Myocyte (in vitro differentiated cells): ENCODE data around the gene FASN. TPM values are rescaled to one million over a fixed set of nuclear protein-coding genes. Genes with fewer than 3 reads are reported as not detected.

Source experiments
- DNase-seq: peaks from one replicate; pipeline ENCODE4 v3.0.0-alpha.2; 2012; ENCODE audit warnings: low read depth
- total RNA-seq: library from RNA; depleted of rRNA; stranded (reverse); fragments of >200 nt; gene quantifications from 2 replicates; pipeline ENCODE4 v1.2.3, GENCODE V29; 2014

FASN gene
- total RNA-seq, 1 donor from 2014 or later = 97.9 TPM

DNA sequence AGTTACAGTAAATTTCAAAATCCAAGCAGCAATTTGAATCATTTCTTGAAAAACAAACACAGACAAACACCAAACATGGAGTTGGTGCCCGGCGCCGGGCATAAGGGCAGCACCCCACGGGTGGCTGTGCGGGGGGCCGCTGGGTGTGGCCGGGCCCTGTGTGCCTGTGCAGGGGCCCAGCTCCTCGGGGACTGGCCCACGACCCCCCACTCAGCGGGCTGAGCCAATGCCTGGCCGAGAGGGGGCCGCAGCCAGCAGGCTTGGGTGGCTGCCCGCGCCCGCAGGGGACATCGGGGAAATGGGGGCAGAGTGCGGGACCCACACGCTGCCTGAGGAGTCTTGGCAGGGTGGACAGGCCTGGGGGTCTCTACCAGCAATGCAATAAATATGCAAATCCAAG lies 19.6 kb downstream of the FASN start:
- DNase-seq = no peak

DNA sequence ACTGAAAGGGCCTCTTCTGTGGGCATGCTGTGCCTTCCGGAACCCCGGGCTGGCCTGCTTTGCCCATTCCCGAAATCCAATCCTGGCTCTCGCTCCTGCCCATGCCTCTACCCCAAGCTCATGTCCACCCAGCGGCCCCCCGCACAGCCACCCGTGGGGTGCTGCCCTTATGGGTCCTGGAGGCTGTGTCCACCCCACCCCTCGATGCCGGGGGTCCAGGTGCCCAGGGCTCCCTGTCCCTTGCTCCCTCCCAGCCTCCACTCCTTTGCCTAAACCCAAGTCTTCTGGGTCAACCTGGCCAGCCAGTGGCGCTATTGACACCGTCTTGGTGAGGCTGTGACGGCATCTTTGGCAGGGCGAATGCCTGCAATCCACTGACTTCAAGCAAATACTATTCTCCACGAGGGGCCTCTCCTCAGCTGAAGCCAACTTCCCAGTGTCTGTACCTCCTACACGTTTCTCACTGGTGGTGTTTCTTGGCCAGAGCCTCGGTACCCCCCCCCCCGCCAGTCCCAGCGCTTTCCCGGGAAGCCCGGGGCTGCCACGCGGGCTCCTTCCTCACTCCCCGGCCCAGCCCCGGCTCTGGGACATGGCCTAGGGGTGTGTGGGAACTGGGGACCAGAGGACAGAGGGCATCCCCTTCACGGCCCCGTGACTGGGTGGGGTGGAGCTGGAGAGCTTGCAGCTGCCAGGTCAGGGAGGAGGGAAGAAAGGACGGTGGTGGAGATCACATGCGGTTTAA lies 20.2 kb downstream of the FASN start:
- DNase-seq = no peak

DNA sequence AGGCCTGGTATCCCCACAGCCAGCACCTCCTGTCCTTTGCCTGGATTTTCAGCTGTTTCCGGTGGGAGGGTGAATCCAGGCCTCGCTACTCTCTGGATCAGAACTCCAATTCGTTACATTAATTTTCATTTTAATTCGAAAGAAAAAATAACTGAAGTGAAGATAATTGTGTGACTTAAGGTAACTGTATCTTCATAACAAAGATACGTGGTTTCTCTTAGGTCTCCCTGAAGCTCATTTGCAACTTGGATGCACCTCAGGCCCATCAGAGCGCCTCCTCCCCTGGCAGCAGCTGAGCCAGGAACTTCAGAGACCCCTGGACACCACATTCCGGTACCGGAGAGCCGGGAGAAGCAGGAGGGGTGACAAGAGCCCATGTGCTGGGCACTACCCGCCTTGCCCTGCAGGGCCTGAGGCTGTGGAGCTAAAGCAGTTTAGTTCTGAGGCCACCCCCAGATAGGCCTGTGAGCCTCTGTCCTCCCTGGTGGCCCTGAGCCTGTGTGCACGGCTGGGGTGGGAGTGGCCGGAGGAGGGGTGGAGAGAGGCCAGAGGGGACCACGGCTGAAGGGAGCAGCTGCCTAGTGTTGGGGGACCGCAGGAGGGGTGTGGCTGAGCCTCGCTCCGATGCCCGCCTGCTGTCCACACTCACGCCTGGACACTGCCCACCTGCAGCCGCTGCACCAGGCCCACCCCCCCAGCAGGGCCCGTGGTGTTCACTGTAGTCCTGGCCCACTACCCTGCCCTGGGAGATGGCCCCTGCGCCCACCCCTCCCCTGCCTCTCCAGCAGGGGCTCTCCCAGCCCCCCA lies 21.0 kb downstream of the FASN start:
- DNase-seq = peak; percentile 47

DNA sequence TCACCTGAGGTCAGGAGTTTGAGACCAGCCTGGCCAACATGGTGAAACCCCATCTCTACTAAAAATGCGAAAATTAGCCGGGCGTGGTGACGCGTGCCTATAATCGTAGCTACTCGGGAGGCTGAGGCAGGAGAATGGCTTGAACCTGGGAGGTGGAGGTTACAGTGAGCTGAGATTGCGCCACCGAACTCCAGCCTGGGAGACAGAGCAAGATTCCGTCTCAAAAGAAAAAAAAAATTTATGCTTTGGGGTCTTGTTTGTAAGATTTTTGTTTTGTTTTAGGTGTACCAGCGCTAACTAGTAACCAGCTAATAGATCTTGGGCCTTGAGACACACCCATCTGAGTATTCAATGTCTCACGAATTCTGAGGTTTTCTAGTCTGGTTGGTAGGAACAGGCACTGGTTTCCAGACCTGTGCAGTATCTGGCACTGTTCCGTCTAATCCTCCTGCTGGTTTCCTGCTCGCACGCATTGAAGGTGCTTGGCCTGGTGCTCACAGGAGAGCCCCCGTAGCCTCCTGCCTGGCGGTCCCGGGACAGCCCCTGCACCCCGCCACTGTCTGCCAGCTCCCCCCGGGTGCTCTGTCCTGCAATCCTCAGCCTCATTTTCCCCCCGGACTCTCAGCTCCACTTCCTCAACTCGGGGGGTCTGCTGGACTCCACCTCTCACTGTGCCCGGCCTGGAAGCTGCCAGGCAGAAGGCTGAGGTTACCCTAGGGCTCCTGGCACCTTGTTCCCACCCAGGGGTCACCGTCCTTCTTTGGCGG lies 21.8 kb downstream of the FASN start:
- DNase-seq = no peak

DNA sequence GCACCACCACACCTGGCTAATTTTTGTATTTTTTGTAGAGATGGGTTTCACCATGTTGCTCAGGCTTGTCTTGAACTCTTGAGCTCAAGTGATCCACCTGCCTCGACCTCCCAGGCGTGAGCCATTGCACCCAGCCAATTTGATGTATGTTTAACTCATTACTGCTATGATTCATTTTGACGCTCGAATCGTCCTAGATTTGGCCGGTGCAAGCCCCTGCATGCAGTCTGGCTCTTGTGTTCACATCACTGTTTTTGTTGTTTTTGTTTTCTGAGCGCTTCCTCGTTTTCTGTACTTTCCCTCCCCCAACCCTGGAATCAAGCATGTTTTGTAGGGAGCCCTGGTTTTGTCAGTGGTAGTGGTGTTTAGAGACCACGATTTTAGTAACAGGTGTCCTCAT lies 24.6 kb downstream of the FASN start:
- DNase-seq = no peak

GRCh38 chr17:82072827-82073226 lies 25.2 kb downstream of the FASN start:
- DNase-seq = no peak

GRCh38 chr17:82070611-82071010 lies 27.4 kb downstream of the FASN start:
- no peak for DNase-seq

- DNase-seq = peak; percentile 61
Measured at GRCh38 chr17:82065638-82066303, 32.3 kb downstream of the FASN start, which contains the start of gene DUS1L. TSS of gene DUS1L (minus strand) at chr17:82065804. CDS start at chr17:82065059, 745 bp downstream.

DNA sequence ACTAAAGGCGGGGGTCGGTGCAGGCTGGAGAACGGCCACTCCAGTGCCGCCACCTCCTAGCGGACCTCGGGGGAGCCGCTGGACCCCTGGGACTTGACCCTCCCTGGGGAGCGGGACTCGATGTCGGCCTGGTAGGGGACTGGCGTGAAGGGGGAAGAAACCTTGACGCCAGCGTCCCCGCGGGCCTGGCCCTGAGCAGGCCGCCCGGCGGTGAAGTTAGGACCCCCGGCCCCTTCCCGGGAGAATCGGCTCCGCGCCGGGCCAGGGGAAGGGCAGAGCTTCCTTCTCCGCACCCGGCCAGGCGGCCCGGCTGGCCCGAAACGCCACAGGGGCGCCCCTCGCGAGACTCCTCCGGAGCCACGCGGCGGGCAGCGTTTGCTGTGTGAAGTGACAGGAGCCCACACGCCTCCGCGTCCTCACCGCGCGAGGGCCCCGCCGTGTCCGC lies 32.8 kb downstream of the FASN start:
- DNase-seq = peak; percentile 29

DNA sequence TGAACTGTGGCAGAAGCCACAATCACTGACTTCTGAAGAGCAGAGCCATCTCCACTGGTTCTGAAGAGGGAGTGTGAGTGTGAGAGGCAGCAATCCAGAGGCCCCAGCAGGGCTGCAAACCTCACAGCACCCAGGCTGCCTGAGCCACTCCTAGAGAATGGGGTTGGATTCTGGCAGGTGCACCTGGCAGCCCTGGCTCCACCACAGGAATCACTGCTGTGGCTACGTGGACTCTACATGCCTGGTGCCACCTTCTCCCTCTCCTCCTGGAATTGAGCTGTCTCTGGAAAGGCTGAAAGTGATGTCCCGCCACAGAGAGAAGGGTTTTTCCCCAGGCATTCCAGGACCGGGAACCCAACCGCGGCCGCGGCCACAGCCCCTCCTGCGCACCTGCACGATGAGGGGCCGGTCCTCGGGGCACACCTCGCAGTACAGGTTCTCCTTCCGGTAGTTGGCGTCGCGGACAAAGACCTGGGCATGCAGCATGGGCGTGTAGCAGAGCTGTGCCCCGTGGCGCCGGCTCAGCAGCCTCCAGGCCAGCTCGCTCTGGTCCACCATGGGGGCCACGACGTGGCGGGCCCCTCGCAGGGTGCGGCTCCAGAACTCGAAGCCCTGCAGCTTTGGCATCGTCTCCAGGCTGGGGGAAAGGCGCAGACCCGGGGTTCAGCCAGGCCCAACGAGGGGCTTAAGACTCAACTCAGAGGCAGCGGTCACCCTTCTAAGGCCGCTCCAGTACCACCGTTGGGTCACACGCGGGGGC lies 33.4 kb downstream of the FASN start:
- DNase-seq = no peak

GRCh38 chr17:82063424-82064415 lies 34.3 kb downstream of the FASN start:
- DNase-seq = no peak

- DNase-seq = no peak
Measured at GRCh38 chr17:82062984-82063368, 35.1 kb downstream of the FASN start.

- DNase-seq = no peak
Measured at GRCh38 chr17:82062076-82062983, 35.7 kb downstream of the FASN start.

DNA sequence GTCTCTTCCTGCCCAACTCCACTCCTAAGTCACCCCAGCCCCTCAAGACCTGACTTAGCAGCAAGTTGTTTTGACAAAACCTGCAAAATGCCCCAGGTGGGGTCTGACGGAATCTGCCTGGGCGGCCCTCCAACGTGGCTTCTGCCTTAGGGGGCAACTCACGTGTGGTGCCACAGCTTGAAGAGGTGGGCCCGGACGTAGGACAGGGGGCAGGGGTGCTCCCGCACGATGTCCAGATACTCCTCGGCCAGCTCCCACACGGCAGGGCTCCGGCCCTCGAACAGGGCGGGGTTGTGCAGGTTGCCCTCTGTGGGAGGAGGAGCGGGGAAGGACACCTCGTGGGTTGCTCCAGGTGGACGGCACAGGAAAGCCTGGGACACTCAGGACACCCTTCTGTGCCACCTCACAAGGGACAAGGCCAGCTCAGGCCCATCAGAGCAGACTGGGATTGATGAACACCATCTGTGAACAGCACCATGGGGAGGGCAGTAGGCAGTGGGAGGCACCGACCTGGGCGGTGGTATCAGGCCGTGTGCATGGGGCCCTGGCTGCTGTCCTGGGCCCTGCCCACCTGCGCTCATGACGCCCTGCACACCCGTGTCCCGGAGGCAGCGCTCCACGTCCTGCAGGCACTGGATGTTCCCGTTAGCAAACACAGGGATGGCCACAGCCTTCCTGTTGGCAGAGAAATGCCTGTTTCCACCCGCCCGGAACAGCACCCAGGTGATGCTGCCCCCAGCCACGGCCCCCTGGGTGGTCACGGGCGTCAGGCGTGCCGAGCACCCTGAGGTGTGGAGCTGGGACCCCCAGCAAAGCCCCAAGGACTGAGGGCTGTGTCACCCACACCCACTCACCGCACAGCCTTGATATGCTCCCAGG lies 36.8 kb downstream of the FASN start:
- DNase-seq = no peak

- DNase-seq = no peak
Measured at GRCh38 chr17:82060614-82061013, 37.4 kb downstream of the FASN start.

DNA sequence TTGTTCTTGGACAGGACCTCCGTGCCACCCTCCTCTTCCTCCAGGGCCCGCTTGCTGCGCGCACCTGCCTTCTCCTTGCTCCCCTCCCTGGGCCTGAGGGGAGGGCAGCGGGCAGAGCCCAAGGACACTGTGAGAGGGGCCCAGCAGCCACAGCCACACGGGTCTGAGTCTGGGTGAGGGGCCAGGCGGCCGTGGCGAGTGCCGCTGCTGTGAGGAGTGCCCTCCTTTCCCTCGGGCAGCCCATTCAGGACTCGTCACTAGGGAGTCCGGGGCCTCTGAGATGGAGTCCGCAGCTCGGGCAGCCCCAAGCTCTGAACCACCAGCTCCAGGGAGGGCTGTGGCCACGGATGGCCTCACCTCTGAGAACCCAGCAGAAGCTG lies 38.0 kb downstream of the FASN start:
- no peak for DNase-seq
